Vagina (tissue), 2 donors: Measurements from ENCODE around the gene PANK1.

Source experiments
- CTCF ChIP-seq, 3 experiments: fragments of 450-650 bp in 2 of 3; fragments of 200-600 bp in 1 of 3; sonication (generic) in 1 of 3; IDR thresholded peaks; one replicate each; pipeline ENCODE4 v1.5.1; 2017 to 2019; ENCODE audit warnings: antibody characterized with exemption in 3 of 3, mild to moderate bottlenecking in 2 of 3, moderate library complexity in 2 of 3
- POLR2A ChIP-seq, 2 donors: fragments of 450-650 bp; IDR thresholded peaks; one replicate each; pipeline ENCODE4 v1.6.1; 2017; ENCODE audit warnings: antibody characterized with exemption in 2 of 2, mild to moderate bottlenecking in 2 of 2, moderate library complexity in 2 of 2

GRCh38 chr10:89642193-89642592 is 2.8 kb downstream of the PANK1 start:
- TF ChIP-seq POLR2A (IDR thresholded peaks at IDR 0.05) (no peak), CTCF (IDR thresholded peaks at IDR 0.05) (no peak)
